Measurements from ENCODE around the gene ITGBL1.

DNA sequence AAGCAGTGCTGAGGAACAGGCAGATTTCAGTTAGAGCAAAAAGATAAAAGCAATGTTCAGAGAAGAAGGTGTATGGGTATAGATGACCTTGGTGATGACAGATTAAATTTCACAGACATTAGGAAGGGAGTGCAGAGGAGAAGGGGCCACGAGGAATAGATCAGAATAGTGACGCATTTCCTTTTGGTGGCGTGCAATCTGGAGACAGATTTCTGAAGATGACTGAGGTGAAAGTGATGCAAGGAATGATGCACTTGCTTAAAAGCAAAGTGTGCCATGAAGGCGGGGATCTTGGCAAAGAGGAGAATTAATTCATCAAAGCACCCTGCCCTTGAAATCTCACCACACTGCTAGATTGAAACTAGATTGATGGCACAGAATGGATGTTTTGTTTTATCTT lies 202.4 kb downstream of the ITGBL1 start:
- TF ChIP-seq, protein P1, sequence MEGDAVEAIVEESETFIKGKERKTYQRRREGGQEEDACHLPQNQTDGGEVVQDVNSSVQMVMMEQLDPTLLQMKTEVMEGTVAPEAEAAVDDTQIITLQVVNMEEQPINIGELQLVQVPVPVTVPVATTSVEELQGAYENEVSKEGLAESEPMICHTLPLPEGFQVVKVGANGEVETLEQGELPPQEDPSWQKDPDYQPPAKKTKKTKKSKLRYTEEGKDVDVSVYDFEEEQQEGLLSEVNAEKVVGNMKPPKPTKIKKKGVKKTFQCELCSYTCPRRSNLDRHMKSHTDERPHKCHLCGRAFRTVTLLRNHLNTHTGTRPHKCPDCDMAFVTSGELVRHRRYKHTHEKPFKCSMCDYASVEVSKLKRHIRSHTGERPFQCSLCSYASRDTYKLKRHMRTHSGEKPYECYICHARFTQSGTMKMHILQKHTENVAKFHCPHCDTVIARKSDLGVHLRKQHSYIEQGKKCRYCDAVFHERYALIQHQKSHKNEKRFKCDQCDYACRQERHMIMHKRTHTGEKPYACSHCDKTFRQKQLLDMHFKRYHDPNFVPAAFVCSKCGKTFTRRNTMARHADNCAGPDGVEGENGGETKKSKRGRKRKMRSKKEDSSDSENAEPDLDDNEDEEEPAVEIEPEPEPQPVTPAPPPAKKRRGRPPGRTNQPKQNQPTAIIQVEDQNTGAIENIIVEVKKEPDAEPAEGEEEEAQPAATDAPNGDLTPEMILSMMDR (IDR thresholded peaks at IDR 0.05; ENCODE audit: low read length): no peak
- TF ChIP-seq EZH2 (IDR thresholded peaks at IDR 0.05; ENCODE audit: borderline replicate concordance, low read length): no peak
